Measurements from ENCODE around the gene SEC31B.

SEC31B gene

GRCh38 chr10:100504096-100504495 is 15.6 kb downstream of the SEC31B start:
- Histone ChIP-seq H3K4me3 (ENCODE audit: low read depth, low read length, poor library complexity, severe bottlenecking) (no peak overlapping the region), H4K20me1 (ENCODE audit: insufficient read depth, low read length) (no peaks in the 10 kb centered on the region), H3K9ac (ENCODE audit: low read length) (no peak overlapping the region), H3K4me1 (ENCODE audit: insufficient read depth, low read length, severe bottlenecking) (no peaks in the 10 kb centered on the region), H3K79me2 (ENCODE audit: insufficient read depth, low read length) (no peaks in the 10 kb centered on the region), H3K36me3 (ENCODE audit: insufficient read depth, low read length) (no peaks in the 10 kb centered on the region), H3K9me3 (ENCODE audit: low read length) (no peaks in the 10 kb centered on the region), H2AFZ (ENCODE audit: low read length) (no peak overlapping the region), H3K27ac (ENCODE audit: low read depth, low read length, poor library complexity, severe bottlenecking) (no peak overlapping the region), H3K27me3 (ENCODE audit: insufficient read depth, low read length) (no peaks in the 10 kb centered on the region), H3K4me2 (ENCODE audit: low read length) (no peak overlapping the region), H3K9me2 (ENCODE audit: low read depth, low read length) (no peaks in the 10 kb centered on the region), H3F3A (ENCODE audit: insufficient read depth, low read length) (no peaks in the 10 kb centered on the region)
- TF ChIP-seq EZH2 (IDR thresholded peaks at IDR 0.05; ENCODE audit: borderline replicate concordance, low read length) (no peak), CTCF (IDR thresholded peaks at IDR 0.05; ENCODE audit: low read length) (no peak)

GRCh38 chr10:100502926-100503494 is 16.7 kb downstream of the SEC31B start:
- Histone ChIP-seq H3K9ac (ENCODE audit: low read length) (no peak overlapping the region), H3F3A (ENCODE audit: insufficient read depth, low read length) (no peaks in the 10 kb centered on the region), H3K79me2 (ENCODE audit: insufficient read depth, low read length) (no peaks in the 10 kb centered on the region), H3K27ac (ENCODE audit: low read depth, low read length, poor library complexity, severe bottlenecking) (no peak overlapping the region), H3K9me2 (ENCODE audit: low read depth, low read length) (no peaks in the 10 kb centered on the region), H4K20me1 (ENCODE audit: insufficient read depth, low read length) (no peaks in the 10 kb centered on the region), H3K4me2 (ENCODE audit: low read length) (no peak overlapping the region), H3K4me1 (ENCODE audit: insufficient read depth, low read length, severe bottlenecking) (no peaks in the 10 kb centered on the region), H3K36me3 (ENCODE audit: insufficient read depth, low read length) (no peaks in the 10 kb centered on the region), H2AFZ (ENCODE audit: low read length) (no peak overlapping the region), H3K27me3 (ENCODE audit: insufficient read depth, low read length) (no peaks in the 10 kb centered on the region), H3K4me3 (ENCODE audit: low read depth, low read length, poor library complexity, severe bottlenecking) (no peak overlapping the region), H3K9me3 (ENCODE audit: low read length) (no peaks in the 10 kb centered on the region)
- no peak for TF ChIP-seq CTCF (IDR thresholded peaks at IDR 0.05; ENCODE audit: low read length)
- no peak for TF ChIP-seq EZH2 (IDR thresholded peaks at IDR 0.05; ENCODE audit: borderline replicate concordance, low read length)

- Histone ChIP-seq H3F3A (ENCODE audit: insufficient read depth, low read length) (no peaks in the 10 kb centered on the region), H3K79me2 (ENCODE audit: insufficient read depth, low read length) (no peaks in the 10 kb centered on the region), H3K9me2 (ENCODE audit: low read depth, low read length) (no peaks in the 10 kb centered on the region), H3K4me2 (ENCODE audit: low read length) (no peak overlapping the region), H3K4me1 (ENCODE audit: insufficient read depth, low read length, severe bottlenecking) (no peaks in the 10 kb centered on the region), H2AFZ (ENCODE audit: low read length) (no peak overlapping the region), H3K27ac (ENCODE audit: low read depth, low read length, poor library complexity, severe bottlenecking) (no peak overlapping the region), H3K27me3 (ENCODE audit: insufficient read depth, low read length) (no peaks in the 10 kb centered on the region), H3K9me3 (ENCODE audit: low read length) (no peaks in the 10 kb centered on the region), H3K9ac (ENCODE audit: low read length) (no peak overlapping the region), H3K4me3 (ENCODE audit: low read depth, low read length, poor library complexity, severe bottlenecking) (no peak overlapping the region), H4K20me1 (ENCODE audit: insufficient read depth, low read length) (no peaks in the 10 kb centered on the region), H3K36me3 (ENCODE audit: insufficient read depth, low read length) (no peaks in the 10 kb centered on the region)
- TF ChIP-seq CTCF (IDR thresholded peaks at IDR 0.05; ENCODE audit: low read length) (no peak), EZH2 (IDR thresholded peaks at IDR 0.05; ENCODE audit: borderline replicate concordance, low read length) (no peak)
Measured at GRCh38 chr10:100501423-100501822, 18.2 kb downstream of the SEC31B start.

Measured in OCI-LY1 (cell line).